Endothelial cell of umbilical vein (primary cell): ENCODE measurements around the gene TP73. TPM values are rescaled to one million over a fixed set of nuclear protein-coding genes. Genes with fewer than 3 reads are reported as not detected.

ENCODE experiments used
- BruUV-seq: library from RNA; stranded (reverse); fragments of 400-500 nt; replicated peaks from 2 replicates; lab custom pipeline; 2021; lab: Mats Ljungman, UMichigan
- CTCF ChIA-PET: fragments of 300-600, 350-600 bp; sonication (Branson Sonifier 250); formaldehyde crosslinking; loops from one replicate; lab custom pipeline; 2021; ENCODE audit warnings: antibody characterized with exemption, inconsistent platforms; lab: Charles Lee
- POLR2A ChIA-PET: fragments of 300-600, 350-600 bp; sonication (Branson Sonifier 250); formaldehyde crosslinking; loops from one replicate; lab custom pipeline; 2021; ENCODE audit warnings: antibody characterized with exemption, inconsistent platforms; lab: Charles Lee
- DNase-seq: peaks from one replicate; pipeline ENCODE4 v3.0.0-alpha.2; 2011; ENCODE audit warnings: low read depth, low spot score
- FAIRE-seq: peaks from 2 replicates; lab custom pipeline; 2011; peaks lifted over from hg19 to GRCh38; lab: Jason Lieb, UNC
- H2AFZ ChIP-seq: 2 replicates; pipeline ENCODE4 v1.6.0; 2012; ENCODE audit warnings: low read depth, low read length, control low read depth, inconsistent platforms
- H3K27ac ChIP-seq: 2 replicates; pipeline ENCODE4 v1.5.1; 2011; ENCODE audit warnings: low read depth, mild to moderate bottlenecking, control low read depth, low read length, moderate library complexity; ENCODE audit not compliant: insufficient read depth
- H3K27me3 ChIP-seq, 2 experiments: 2 replicates each; pipeline versions ENCODE4 v1.6.0 to v1.6.1; 2011; ENCODE audit warnings: low read length in 2 of 2, mixed read lengths in 1 of 2; ENCODE audit not compliant: control insufficient read depth in 2 of 2, insufficient read depth in 2 of 2
- H3K36me3 ChIP-seq, 2 experiments: 2 replicates in 1 of 2; 3 replicates in 1 of 2; pipeline ENCODE4 v1.5.1; 2011; ENCODE audit warnings: low read length in 2 of 2, mild to moderate bottlenecking in 1 of 2, moderate library complexity in 1 of 2; ENCODE audit not compliant: control insufficient read depth in 2 of 2, insufficient read depth in 2 of 2; ENCODE audit errors: extremely low read depth in 1 of 2
- H3K4me1 ChIP-seq: 3 replicates; pipeline ENCODE4 v1.5.1; 2011; ENCODE audit warnings: mild to moderate bottlenecking, low read length; ENCODE audit not compliant: control insufficient read depth, insufficient read depth; ENCODE audit errors: extremely low read depth
- H3K4me2 ChIP-seq: 2 replicates; pipeline ENCODE4 v1.6.1; 2011; ENCODE audit warnings: low read length, control low read depth, mixed read lengths; ENCODE audit not compliant: insufficient read depth
- H3K4me3 ChIP-seq, 3 experiments: fragments of 200-600 bp in 1 of 3; sonication (generic), shearing (Covaris generic) in 1 of 3; replicated peaks in 1 of 3; 2 replicates each; pipeline ENCODE4 v1.5.1; 2011 to 2016; ENCODE audit warnings: control low read depth in 3 of 3, low read length in 3 of 3, mild to moderate bottlenecking in 2 of 3, inconsistent platforms in 1 of 3, low read depth in 1 of 3, moderate library complexity in 1 of 3; ENCODE audit not compliant: insufficient read depth in 1 of 3
- H3K79me2 ChIP-seq: 2 replicates; pipeline ENCODE4 v1.6.0; 2012; ENCODE audit warnings: low read length, inconsistent platforms; ENCODE audit not compliant: control insufficient read depth, insufficient read depth
- H3K9ac ChIP-seq: replicated peaks from 2 replicates; pipeline ENCODE3; 2011; ENCODE audit warnings: low read length, control low read depth; ENCODE audit not compliant: insufficient read depth; ENCODE audit errors: extremely low read depth
- H3K9me1 ChIP-seq: replicated peaks from 3 replicates; pipeline ENCODE4 v1.6.0; 2011; ENCODE audit warnings: mild to moderate bottlenecking, low read length; ENCODE audit not compliant: control insufficient read depth, insufficient read depth; ENCODE audit errors: extremely low read depth
- H3K9me3 ChIP-seq: replicated peaks from 2 replicates; pipeline ENCODE4 v1.5.1; 2012; ENCODE audit warnings: low read length, inconsistent platforms; ENCODE audit not compliant: control insufficient read depth, insufficient read depth
- H4K20me1 ChIP-seq: replicated peaks from 2 replicates; pipeline ENCODE3; 2011; ENCODE audit warnings: mild to moderate bottlenecking, low read length; ENCODE audit not compliant: control insufficient read depth, insufficient read depth; ENCODE audit errors: extremely low read depth
- EZH2 ChIP-seq: IDR thresholded peaks from 2 replicates; pipeline ENCODE4 v1.6.1; 2012; ENCODE audit warnings: borderline replicate concordance, low read depth, mild to moderate bottlenecking, moderate library complexity, low read length, inconsistent platforms; ENCODE audit not compliant: severe bottlenecking
- FOS ChIP-seq: IDR thresholded peaks from 2 replicates; pipeline ENCODE4 v1.6.1; 2011; ENCODE audit warnings: mild to moderate bottlenecking, low read length, moderate library complexity, borderline replicate concordance; ENCODE audit not compliant: insufficient read depth
- GATA2 ChIP-seq: IDR thresholded peaks from 2 replicates; pipeline ENCODE4 v1.7.0; 2011; ENCODE audit warnings: low read depth, mild to moderate bottlenecking, moderate library complexity, mixed read lengths, low read length; ENCODE audit not compliant: insufficient read length, insufficient read depth
- JUN ChIP-seq: IDR thresholded peaks from 2 replicates; pipeline ENCODE4 v1.6.1; 2011; ENCODE audit warnings: borderline replicate concordance, low read depth; ENCODE audit not compliant: insufficient read length, insufficient read depth
- MAX ChIP-seq: IDR thresholded peaks from 2 replicates; pipeline ENCODE4 v1.6.1; 2011; ENCODE audit not compliant: insufficient read depth, insufficient read length
- MYC ChIP-seq: IDR thresholded peaks from one replicate; pipeline ENCODE4 v1.6.1; 2011; ENCODE audit warnings: mild to moderate bottlenecking, low read depth, low read length
- POLR2A ChIP-seq: IDR thresholded peaks from 2 replicates; pipeline ENCODE4 v1.6.1; 2012; ENCODE audit warnings: low read depth, mild to moderate bottlenecking, control low read depth, low read length
- POLR2AphosphoS5 ChIP-seq: IDR thresholded peaks from 2 replicates; pipeline ENCODE4 v1.6.1; 2012; ENCODE audit warnings: low read depth, mild to moderate bottlenecking, control low read depth, low read length, moderate library complexity; ENCODE audit not compliant: insufficient read depth
- dilution Hi-C: fragments of 300-500 bp; cut with MboI; formaldehyde crosslinking; loops from one replicate; pipeline ENCODE4 v1.15.0; 2019; ENCODE audit warnings: low sequenced_read_pairs; ENCODE audit not compliant: extremely low pct_ligation_motif_present
- intact Hi-C: fragments of 100-400 bp; cut with micrococcal nuclease; formaldehyde crosslinking; loops from one replicate; pipeline ENCODE4 v1.10.0; 2022
- polyA plus RNA-seq, 4 experiments: library from polyadenylated mRNA; depleted of rRNA in 3 of 4; stranded (reverse) in 3 of 4; unstranded in 1 of 4; fragments of >200 nt; gene quantifications; 2 replicates each; pipeline versions ENCODE4 v1.2.1 to v1.2.3, GENCODE V29; 2011 to 2012; ENCODE audit warnings: missing spikeins in 1 of 4
- total RNA-seq: library from RNA; stranded (reverse); gene quantifications from 2 replicates; pipeline ENCODE4 v1.2.3, GENCODE V29; 2021
- TF ChIP-seq, protein P1 (sequence below), 2 donors: IDR thresholded peaks; 1 replicate in 1 of 2; 2 replicates in 1 of 2; pipeline ENCODE4 v1.5.1; 2011; ENCODE audit warnings: low read length in 2 of 2, mild to moderate bottlenecking in 2 of 2, moderate library complexity in 2 of 2, control low read depth in 1 of 2, inconsistent platforms in 1 of 2, low read depth in 1 of 2; ENCODE audit not compliant: insufficient read depth in 1 of 2; ENCODE audit errors: extremely low read depth in 1 of 2

The TP73 gene
- total and polyA plus RNA-seq, 2 donors (not counting 3 experiments of a cell fraction or from before 2014, with no cell fraction given): 0.03 to 0.15 TPM

DNA sequence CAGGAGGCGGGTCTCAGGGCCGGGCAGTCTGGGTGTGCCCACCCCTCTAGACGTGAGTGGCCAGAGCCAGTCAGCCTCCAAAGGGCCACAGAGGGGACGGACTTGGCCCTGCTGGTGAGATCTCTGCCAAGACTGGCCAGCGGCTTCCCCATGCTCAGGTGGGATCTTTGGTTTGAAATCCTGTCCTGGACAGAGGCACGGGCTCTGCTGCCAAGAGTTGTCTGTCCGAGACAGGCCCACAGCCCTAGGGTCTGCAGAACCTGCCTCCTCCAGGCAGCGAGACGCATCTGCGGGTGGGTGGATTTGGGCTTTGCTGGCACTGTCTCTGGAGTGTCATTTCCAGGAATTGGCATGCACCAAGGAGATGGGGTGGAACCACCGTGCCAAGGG lies 55.6 kb downstream of the TP73 start:
- no peak overlapping the region for H3K9ac ChIP-seq
- H3K4me1 ChIP-seq: no peaks in the 10 kb centered on the region
- H3K36me3 ChIP-seq: no peaks in the 10 kb centered on the region
- H3K9me3 ChIP-seq: no peaks in the 10 kb centered on the region
- no peaks in the 10 kb centered on the region for H3K27me3 ChIP-seq
- DNase-seq (no peak), FAIRE-seq (no peak)
- H3K4me2 ChIP-seq: no peak overlapping the region
- H3K79me2 ChIP-seq: no peaks in the 10 kb centered on the region
- intact Hi-C loops (no loop called here), dilution Hi-C loops (no loop called here)
- no peak for TF ChIP-seq POLR2AphosphoS5
- no peak for TF ChIP-seq POLR2A
- TF ChIP-seq, protein P1, sequence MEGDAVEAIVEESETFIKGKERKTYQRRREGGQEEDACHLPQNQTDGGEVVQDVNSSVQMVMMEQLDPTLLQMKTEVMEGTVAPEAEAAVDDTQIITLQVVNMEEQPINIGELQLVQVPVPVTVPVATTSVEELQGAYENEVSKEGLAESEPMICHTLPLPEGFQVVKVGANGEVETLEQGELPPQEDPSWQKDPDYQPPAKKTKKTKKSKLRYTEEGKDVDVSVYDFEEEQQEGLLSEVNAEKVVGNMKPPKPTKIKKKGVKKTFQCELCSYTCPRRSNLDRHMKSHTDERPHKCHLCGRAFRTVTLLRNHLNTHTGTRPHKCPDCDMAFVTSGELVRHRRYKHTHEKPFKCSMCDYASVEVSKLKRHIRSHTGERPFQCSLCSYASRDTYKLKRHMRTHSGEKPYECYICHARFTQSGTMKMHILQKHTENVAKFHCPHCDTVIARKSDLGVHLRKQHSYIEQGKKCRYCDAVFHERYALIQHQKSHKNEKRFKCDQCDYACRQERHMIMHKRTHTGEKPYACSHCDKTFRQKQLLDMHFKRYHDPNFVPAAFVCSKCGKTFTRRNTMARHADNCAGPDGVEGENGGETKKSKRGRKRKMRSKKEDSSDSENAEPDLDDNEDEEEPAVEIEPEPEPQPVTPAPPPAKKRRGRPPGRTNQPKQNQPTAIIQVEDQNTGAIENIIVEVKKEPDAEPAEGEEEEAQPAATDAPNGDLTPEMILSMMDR (IDR thresholded peaks at IDR 0.05; ENCODE audit: extremely low read depth in 1 of 2, insufficient read depth in 1 of 2, low read depth in 1 of 2, low read length in 2 of 2): no peak
- no peak for TF ChIP-seq FOS
- POLR2A ChIA-PET: no interaction called here
- CTCF ChIA-PET: no interaction called here
- BruUV-seq: no TSS peak
- H3K4me3 ChIP-seq: no peak overlapping the region
- H3K9me1 ChIP-seq: no peaks in the 10 kb centered on the region
- no peaks in the 10 kb centered on the region for H4K20me1 ChIP-seq
- H3K27ac ChIP-seq: no peak overlapping the region
- no peak overlapping the region for H2AFZ ChIP-seq

DNA sequence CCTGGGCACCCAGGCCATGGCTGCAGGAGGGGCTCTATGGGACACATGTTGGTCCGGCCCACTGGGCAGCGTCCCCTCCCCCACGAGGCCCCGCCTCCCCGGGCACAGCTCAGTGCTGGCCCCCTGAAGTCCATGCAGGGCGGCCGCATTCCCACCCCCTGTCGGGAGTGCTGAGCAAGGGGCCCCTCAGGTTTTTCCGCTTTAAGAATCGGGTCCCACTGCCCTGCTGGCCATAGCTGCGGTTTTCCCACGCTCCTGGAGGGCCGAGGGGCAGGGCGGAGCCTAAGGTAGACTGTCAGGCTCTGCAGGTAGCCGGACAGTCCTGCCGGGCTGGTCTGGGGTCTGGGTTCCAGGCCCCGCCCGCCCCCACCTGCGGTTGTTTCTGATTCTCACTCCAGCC lies 56.5 kb downstream of the TP73 start:
- H3K9me3 ChIP-seq: no peaks in the 10 kb centered on the region
- POLR2A ChIA-PET: no interaction called here
- H3K79me2 ChIP-seq: no peaks in the 10 kb centered on the region
- no peak overlapping the region for H3K9ac ChIP-seq
- no peak overlapping the region for H3K27ac ChIP-seq
- intact Hi-C loops (no loop called here), dilution Hi-C loops (no loop called here)
- no peak overlapping the region for H2AFZ ChIP-seq
- no peak for TF ChIP-seq FOS
- TF ChIP-seq MAX: no peak
- no peak for TF ChIP-seq POLR2A
- TF ChIP-seq, protein P1 (IDR thresholded peaks at IDR 0.05; ENCODE audit: extremely low read depth in 1 of 2, insufficient read depth in 1 of 2, low read depth in 1 of 2, low read length in 2 of 2): no peak
- TF ChIP-seq MYC: no peak
- no peak for TF ChIP-seq JUN
- no peak for TF ChIP-seq GATA2
- no peak for TF ChIP-seq POLR2AphosphoS5
- no peak for TF ChIP-seq EZH2
- H3K4me1 ChIP-seq: no peaks in the 10 kb centered on the region
- CTCF ChIA-PET: interaction anchor here (0.6 to 3.6 kb wide), 1 partner anchor 16 kb away, joined by 5 to 20 read pairs; no protein-coding TSS in a partner anchor
- no peaks in the 10 kb centered on the region for H3K9me1 ChIP-seq
- no peaks in the 10 kb centered on the region for H3K36me3 ChIP-seq
- no peaks in the 10 kb centered on the region for H3K27me3 ChIP-seq
- BruUV-seq: no TSS peak
- H3K4me3 ChIP-seq: no peak overlapping the region
- no peaks in the 10 kb centered on the region for H4K20me1 ChIP-seq
- DNase-seq (no peak), FAIRE-seq (no peak)
- H3K4me2 ChIP-seq: no peak overlapping the region
